Ishikawa (cell line): ENCODE measurements around the gene SPATA6.

Source experiments
- CEBPB ChIP-seq: IDR thresholded peaks from 2 replicates; pipeline ENCODE4 v1.6.1; 2012
- CREB1 ChIP-seq: IDR thresholded peaks from 2 replicates; pipeline ENCODE4 v1.6.1; 2012; ENCODE audit warnings: low read depth
- EGR1 ChIP-seq: IDR thresholded peaks from 2 replicates; pipeline ENCODE4 v1.6.1; 2012
- EP300 ChIP-seq: IDR thresholded peaks from 2 replicates; pipeline ENCODE4 v1.6.1; 2012; ENCODE audit warnings: borderline replicate concordance
- FOXM1 ChIP-seq: IDR thresholded peaks from 2 replicates; pipeline ENCODE4 v1.6.1; 2012; ENCODE audit warnings: low read depth, borderline replicate concordance
- NFIC ChIP-seq: IDR thresholded peaks from 2 replicates; pipeline ENCODE4 v1.6.1; 2012
- RAD21 ChIP-seq: IDR thresholded peaks from 2 replicates; pipeline ENCODE4 v1.6.1; 2012; ENCODE audit warnings: low read depth
- TAF1 ChIP-seq: IDR thresholded peaks from 2 replicates; pipeline ENCODE4 v1.6.1; 2012; ENCODE audit warnings: low read depth, mild to moderate bottlenecking
- TCF12 ChIP-seq: IDR thresholded peaks from 2 replicates; pipeline ENCODE4 v1.6.1; 2012; ENCODE audit warnings: low read depth
- TEAD4 ChIP-seq: IDR thresholded peaks from 2 replicates; pipeline ENCODE4 v1.6.1; 2012
- YY1 ChIP-seq: IDR thresholded peaks from 2 replicates; pipeline ENCODE4 v1.6.1; 2012; ENCODE audit warnings: low read depth
- ZBTB7A ChIP-seq: IDR thresholded peaks from 2 replicates; pipeline ENCODE4 v1.6.1; 2012; ENCODE audit warnings: low read depth
- TF ChIP-seq, protein P1 (sequence below): IDR thresholded peaks from 2 replicates; pipeline ENCODE4 v1.6.1; 2012; ENCODE audit warnings: low read depth, mild to moderate bottlenecking
- TF ChIP-seq, protein P2 (sequence below): IDR thresholded peaks from 2 replicates; pipeline ENCODE4 v1.6.1; 2012
- TF ChIP-seq, protein P3 (sequence below): IDR thresholded peaks from 2 replicates; pipeline ENCODE4 v1.6.1; 2012

SPATA6 gene

DNA sequence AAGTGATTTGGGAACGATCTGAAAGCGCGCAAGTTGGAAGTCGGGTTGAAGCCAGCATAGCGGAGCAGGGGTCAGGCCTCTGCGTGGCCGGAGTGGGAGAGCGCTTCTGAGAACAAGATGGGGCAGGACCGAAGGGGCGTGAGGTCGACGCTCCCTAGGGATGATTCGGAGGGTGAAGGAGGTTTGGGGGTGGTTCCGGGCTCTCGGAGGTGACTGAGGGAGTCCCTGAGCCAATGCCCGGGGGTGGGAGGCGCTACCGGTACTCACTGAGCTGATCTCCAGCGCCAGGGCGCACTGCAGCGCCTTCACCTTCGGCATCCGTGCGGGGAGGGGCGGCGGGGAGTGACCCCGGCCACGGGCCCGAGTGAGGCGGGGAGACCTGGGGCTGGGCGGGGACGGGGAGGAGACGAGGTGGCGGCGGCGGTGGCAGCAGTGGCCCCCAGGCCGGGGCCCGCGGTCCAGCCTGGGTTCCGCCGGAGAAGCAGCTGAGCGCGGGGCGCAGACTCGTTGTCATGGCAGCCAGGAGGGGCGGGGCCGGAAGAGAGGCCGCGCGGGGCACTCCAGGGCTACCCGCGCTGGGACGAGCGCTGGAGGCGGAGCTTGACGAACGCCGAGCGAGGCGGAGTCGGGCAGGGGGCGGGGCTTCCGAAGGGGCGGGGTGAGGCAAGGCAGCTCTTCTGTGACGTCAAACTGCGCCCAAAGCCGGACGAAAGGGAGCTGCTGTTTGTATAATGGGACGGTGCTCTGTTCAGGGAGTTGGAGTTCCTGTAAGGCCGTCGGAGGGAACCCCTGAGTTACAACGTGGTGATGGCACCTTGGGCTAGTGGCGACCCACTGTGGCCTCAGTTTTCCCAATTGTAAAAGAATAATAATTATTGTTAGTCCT lies at the start of gene SPATA6:
Gene SPATA6 (minus strand): TSS at position 514 of the 886 bp plus-strand sequence. CDS start 196 bp downstream, at position 318.
- TF ChIP-seq ZBTB7A = no peak
- no peak for TF ChIP-seq TAF1
- no peak for TF ChIP-seq FOXM1
- TF ChIP-seq, protein P1, sequence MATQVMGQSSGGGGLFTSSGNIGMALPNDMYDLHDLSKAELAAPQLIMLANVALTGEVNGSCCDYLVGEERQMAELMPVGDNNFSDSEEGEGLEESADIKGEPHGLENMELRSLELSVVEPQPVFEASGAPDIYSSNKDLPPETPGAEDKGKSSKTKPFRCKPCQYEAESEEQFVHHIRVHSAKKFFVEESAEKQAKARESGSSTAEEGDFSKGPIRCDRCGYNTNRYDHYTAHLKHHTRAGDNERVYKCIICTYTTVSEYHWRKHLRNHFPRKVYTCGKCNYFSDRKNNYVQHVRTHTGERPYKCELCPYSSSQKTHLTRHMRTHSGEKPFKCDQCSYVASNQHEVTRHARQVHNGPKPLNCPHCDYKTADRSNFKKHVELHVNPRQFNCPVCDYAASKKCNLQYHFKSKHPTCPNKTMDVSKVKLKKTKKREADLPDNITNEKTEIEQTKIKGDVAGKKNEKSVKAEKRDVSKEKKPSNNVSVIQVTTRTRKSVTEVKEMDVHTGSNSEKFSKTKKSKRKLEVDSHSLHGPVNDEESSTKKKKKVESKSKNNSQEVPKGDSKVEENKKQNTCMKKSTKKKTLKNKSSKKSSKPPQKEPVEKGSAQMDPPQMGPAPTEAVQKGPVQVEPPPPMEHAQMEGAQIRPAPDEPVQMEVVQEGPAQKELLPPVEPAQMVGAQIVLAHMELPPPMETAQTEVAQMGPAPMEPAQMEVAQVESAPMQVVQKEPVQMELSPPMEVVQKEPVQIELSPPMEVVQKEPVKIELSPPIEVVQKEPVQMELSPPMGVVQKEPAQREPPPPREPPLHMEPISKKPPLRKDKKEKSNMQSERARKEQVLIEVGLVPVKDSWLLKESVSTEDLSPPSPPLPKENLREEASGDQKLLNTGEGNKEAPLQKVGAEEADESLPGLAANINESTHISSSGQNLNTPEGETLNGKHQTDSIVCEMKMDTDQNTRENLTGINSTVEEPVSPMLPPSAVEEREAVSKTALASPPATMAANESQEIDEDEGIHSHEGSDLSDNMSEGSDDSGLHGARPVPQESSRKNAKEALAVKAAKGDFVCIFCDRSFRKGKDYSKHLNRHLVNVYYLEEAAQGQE = no peak
- TF ChIP-seq YY1 = no peak
- TF ChIP-seq CREB1 = no peak
- no peak for TF ChIP-seq NFIC
- no peak for TF ChIP-seq RAD21
- no peak for TF ChIP-seq EP300
- no peak for TF ChIP-seq TCF12
- TF ChIP-seq, protein P2, sequence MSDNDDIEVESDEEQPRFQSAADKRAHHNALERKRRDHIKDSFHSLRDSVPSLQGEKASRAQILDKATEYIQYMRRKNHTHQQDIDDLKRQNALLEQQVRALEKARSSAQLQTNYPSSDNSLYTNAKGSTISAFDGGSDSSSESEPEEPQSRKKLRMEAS = no peak
- TF ChIP-seq, protein P3, sequence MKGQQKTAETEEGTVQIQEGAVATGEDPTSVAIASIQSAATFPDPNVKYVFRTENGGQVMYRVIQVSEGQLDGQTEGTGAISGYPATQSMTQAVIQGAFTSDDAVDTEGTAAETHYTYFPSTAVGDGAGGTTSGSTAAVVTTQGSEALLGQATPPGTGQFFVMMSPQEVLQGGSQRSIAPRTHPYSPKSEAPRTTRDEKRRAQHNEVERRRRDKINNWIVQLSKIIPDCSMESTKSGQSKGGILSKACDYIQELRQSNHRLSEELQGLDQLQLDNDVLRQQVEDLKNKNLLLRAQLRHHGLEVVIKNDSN = no peak
- TF ChIP-seq CEBPB = no peak
- no peak for TF ChIP-seq TEAD4
- no peak for TF ChIP-seq EGR1

DNA sequence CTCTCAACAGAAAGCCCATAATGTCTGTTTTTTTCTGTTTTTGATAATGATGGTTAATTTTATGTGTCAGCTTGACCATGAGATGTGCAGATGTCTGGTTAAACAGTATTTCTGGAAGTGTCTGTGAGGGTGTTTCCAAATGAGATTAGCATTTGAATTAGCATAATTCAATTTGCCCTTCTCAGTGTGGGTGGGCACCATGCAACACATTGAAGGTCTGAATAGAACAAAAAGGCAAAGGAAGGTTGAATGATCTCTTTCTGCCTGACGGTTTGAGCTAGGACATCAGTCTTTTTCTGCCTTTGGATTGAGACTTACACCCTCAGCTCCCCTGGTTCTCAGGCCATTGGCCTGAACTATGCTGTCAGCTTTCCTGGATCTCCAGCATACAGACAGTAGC lies 34.9 kb upstream of the SPATA6 start:
- no peak for TF ChIP-seq FOXM1
- no peak for TF ChIP-seq CREB1
- TF ChIP-seq ZBTB7A = no peak
- TF ChIP-seq CEBPB = no peak
- no peak for TF ChIP-seq TAF1
- TF ChIP-seq, protein P1 = no peak
- TF ChIP-seq, protein P2 = no peak
- TF ChIP-seq EP300 = no peak
- TF ChIP-seq, protein P3 = no peak
- TF ChIP-seq EGR1 = no peak
- no peak for TF ChIP-seq YY1
- no peak for TF ChIP-seq RAD21

DNA sequence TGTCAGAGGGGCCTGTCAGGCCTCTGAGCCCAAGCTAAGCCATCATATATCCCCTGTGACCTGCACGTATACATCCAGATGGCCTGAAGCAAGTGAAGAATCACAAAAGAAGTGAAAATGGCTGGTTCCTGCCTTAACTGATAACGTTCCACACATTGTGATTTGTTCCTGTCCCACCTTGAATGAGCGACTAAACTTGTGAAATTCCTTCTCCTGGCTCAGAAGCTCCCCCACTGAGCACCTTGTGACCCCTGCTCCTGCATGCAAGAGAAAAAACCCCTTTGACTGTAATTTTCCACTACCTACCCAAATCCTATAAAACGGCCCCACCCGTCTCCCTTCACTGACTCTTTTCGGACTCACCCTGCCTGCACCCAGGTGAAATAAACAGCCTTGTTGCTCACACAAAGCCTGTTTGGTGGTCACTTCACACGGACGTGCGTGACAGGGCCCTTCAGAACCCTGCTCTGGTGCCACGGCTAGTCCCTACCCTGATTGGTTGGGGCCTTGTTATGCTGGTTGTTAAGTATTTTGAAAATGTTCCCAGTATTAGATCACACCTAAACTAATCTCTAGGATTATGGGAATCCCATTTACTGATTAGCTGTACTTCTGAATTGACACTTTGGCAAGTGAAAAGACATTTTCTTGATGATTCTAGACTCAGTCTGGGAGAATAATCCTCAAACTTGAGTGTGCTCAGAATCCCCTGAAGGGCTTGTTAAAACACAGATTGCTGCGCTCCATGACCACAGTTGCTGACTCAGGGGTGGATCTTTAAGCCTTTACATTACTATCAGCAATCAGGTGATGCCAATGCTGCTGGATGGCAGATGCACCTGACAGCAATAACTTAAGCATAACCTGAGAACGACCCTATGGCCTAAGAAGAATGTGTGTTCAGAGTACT lies 28.8 kb upstream of the SPATA6 start:
- no peak for TF ChIP-seq EGR1
- TF ChIP-seq FOXM1 = no peak
- no peak for TF ChIP-seq CREB1
- no peak for TF ChIP-seq TCF12

DNA sequence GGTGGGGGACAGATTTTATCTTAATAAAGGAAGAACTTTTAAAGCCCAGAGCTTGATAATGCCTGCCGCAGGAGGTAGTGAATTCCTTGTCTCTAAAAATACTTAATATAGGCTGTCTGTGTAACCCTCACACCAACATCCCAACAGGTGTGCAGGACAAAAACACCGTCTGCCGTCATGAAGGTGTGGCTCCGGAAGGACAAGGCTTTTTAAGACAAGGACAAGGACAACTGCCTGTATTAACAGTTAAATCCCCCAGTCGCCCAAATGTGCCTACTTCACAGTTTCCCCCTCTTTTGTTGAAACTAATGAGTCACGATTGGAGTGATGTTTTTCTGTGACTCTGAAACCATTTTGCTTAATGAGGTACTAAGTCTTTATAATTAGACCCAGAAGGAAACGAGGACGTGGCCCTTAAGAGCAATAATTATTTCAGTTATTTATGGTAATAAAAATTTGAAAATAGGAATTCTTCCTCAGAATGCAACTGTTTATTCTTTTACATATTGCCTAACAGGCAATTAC lies 27.3 kb upstream of the SPATA6 start:
- TF ChIP-seq EP300 (no peak), FOXM1 (no peak), CREB1 (no peak), EGR1 (no peak), TEAD4 (no peak), CEBPB (no peak), NFIC (no peak), ZBTB7A (no peak), TCF12 (no peak)
- TF ChIP-seq, protein P2 = no peak
- TF ChIP-seq, protein P1 = no peak
